ENCODE data around the gene TRIM10.

The TRIM10 gene

GRCh38 chr6:30160785-30161531 lies at the start of gene TRIM10:
TSS of gene TRIM10 (minus strand) at chr6:30161211. CDS start at chr6:30160858, 353 bp downstream.
- no peak for DNase-seq (ENCODE audit: low spot score)

GRCh38 chr6:30207619-30208295 lies 46.7 kb upstream of the TRIM10 start:
- DNase-seq (ENCODE audit: low spot score) = peak; percentile 57

GRCh38 chr6:30206799-30207618 lies 46.0 kb upstream of the TRIM10 start:
- DNase-seq (ENCODE audit: low spot score) = no peak

- DNase-seq (ENCODE audit: low spot score) = peak; percentile 69
Observed at GRCh38 chr6:30206152-30206551, 45.1 kb upstream of the TRIM10 start.

GRCh38 chr6:30204116-30204515 lies 43.1 kb upstream of the TRIM10 start:
- DNase-seq (ENCODE audit: low spot score) = no peak

GRCh38 chr6:30202366-30202765 lies 41.4 kb upstream of the TRIM10 start:
- no peak for DNase-seq (ENCODE audit: low spot score)

- DNase-seq (ENCODE audit: low spot score) = no peak
Observed at GRCh38 chr6:30200551-30201281, 39.7 kb upstream of the TRIM10 start.

GRCh38 chr6:30198166-30199084 lies 37.4 kb upstream of the TRIM10 start:
- no peak for DNase-seq (ENCODE audit: low spot score)

- DNase-seq (ENCODE audit: low spot score) = no peak
Observed at GRCh38 chr6:30196376-30196775, 35.4 kb upstream of the TRIM10 start.

- no peak for DNase-seq (ENCODE audit: low spot score)
Observed at GRCh38 chr6:30195951-30196350, 34.9 kb upstream of the TRIM10 start.

- no peak for DNase-seq (ENCODE audit: low spot score)
Observed at GRCh38 chr6:30194797-30195690, 34.0 kb upstream of the TRIM10 start.

- no peak for DNase-seq (ENCODE audit: low spot score)
Observed at GRCh38 chr6:30192076-30192475, 31.1 kb upstream of the TRIM10 start.

- DNase-seq (ENCODE audit: low spot score) = no peak
Observed at GRCh38 chr6:30188541-30188940, 27.5 kb upstream of the TRIM10 start.

- DNase-seq (ENCODE audit: low spot score) = no peak
Observed at GRCh38 chr6:30185846-30186484, 25.0 kb upstream of the TRIM10 start.

GRCh38 chr6:30184417-30185031 lies 23.5 kb upstream of the TRIM10 start:
- DNase-seq (ENCODE audit: low spot score) = no peak

- no peak for DNase-seq (ENCODE audit: low spot score)
Observed at GRCh38 chr6:30180145-30180544, 19.1 kb upstream of the TRIM10 start.

GRCh38 chr6:30178837-30179236 lies 17.8 kb upstream of the TRIM10 start:
- no peak for DNase-seq (ENCODE audit: low spot score)

GRCh38 chr6:30175765-30176164 lies 14.8 kb upstream of the TRIM10 start:
- DNase-seq (ENCODE audit: low spot score) = no peak

GRCh38 chr6:30172681-30173080 lies 11.7 kb upstream of the TRIM10 start:
- no peak for DNase-seq (ENCODE audit: low spot score)
